GM18858 (cell line): ENCODE results near the gene CHST11.

Source experiments
- ATAC-seq: cut with Tn5 transposase; IDR thresholded peaks from one replicate; pipeline ENCODE4 v1.9.1; 2021; ENCODE audit not compliant: unreplicated experiment

The CHST11 gene

DNA sequence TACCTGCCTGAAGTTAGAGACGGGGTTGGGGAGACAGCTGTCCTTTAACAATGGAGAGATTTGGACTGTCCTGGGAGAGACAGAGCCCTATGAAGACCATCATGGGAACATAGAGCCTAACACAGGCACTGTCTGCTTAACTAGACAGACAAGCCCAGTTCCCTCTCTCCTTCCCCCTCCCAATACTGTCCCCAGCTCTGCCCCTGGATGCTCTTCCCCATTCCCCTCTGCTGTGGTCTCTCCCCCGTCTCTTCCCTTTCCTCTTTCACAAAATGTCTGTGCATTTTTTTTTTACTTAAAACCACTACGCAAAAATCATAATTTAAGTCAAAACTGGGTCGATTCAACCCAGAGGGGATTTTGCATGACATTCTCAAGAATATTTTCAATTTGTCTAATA lies 232.9 kb downstream of the CHST11 start:
- ATAC-seq, result no peak

DNA sequence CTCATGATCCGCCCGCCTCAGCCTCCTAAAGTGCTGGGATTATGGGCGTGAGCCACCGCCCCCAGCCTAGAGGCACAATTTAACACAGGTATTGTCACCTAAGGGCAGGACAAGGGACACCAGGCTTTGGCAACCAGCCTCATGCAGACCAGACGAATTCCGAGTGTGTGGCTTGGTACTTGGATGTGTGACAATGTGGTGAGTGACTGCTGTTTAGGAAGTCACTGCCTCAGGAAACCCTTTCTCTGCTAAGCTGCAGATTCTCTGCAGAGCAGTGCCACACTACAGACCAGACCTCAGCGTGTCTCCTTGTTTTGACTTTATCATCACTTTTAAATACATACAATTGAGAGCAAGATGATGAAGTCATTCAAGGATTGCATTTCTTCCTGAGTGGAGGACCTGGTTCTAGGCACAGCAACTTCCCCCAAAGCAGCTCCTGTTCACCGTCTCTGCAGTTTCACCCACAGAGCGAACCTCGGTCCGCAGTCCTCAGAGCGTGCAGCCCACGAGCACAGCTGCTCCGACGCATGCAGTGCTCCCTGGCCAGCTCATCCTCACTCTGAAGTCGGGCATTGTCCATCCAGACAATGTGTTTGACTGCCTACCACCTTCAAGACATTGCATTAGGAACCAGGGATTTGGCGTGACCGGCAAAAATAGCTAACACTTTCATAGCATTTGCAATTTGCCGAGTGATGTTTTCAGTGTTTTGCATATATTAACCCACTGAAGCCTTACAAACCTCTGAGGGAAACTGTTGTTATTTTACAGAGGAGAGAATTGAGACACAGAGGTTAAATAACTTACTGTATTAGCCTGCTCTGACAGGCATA lies 235.2 kb downstream of the CHST11 start:
- peak; percentile 26 for ATAC-seq

DNA sequence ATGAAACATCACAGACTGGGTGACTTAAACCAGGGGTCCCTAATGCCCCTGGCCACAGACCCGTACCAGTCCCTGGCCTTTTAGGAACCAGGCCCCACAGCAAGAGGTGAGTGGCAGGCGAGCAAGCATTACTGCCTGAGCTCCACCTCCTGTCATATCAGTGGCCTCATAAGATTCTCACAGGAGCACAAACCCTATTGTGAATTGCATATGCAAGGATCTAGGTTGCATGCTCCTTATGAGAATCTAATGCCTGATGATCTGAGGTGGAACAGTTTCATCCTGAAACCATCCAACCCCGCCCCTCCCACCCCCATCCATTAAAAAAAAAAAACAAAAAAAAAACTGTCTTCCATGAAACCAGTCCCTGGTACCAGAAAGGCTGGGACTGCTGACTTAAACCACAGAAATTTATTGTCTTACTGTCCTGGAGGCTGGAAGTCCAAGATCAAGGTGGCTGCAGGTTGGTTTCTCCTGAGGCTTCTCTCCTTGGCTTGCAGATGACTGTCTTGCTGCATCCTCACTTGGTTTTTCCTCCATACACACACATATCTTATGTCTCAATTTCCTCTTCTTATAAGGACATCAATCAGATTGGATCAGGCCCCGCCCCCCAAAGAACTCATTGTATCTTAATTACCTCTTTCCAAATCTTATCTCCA lies 235.9 kb downstream of the CHST11 start:
- ATAC-seq, result no peak

DNA sequence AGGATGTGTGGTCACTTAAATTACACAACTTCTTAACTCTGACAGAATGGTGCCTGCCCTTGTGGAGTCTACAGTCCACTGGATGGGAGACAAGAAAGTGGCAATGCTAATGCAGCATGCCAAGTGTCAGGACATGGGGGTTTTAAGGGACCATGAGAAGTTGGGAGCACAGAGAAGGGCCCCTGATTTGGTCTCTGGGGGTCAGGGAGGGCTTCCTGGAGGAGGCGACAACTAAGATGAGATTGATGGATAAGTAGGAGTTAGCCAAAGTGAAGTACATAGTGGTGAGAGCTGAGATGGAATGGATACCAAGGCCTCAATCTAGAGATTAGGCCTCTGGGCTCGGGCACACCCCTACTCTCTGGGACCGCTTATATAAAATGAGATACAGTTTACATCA lies 236.7 kb downstream of the CHST11 start:
- ATAC-seq, result no peak

DNA sequence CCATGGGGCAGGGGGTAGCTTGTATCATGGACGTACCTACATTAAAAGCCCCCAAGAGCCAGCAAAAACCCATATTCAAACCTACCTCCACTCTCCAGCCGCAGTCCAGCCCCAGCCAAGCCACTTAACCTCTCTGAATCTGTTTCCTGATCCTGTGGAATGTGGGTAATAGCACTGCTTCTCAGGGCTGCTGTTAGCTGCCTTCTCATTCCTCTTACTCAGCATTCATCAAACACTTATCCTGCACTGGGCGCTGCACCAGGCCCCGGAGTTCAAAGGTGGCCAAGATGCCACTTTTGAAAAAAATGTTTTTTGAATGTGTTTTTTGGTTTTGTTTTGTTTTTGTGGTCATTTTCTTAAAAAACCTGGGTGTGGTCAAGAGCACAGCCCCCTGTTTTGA lies 237.4 kb downstream of the CHST11 start:
- ATAC-seq, result no peak

DNA sequence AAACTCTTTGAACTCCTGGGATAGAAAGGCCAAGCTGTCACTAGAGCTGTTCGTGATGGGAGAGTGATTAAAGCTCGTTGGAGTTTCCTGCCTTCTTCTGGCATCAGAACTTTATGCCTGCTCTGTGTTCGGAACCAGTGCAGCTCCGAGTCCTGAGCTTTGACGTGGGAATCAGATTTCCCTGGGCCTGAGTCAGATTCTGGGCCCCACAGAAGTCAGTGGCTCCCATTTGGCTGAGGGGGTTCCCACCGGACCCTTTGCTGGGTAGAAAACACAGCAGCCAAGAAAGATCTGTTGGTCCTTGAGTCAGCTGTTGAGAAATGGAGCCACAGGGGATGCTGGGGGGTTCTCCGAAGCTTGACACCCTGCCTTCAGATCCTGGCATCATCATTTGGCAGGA lies 238.0 kb downstream of the CHST11 start:
- ATAC-seq, result no peak

DNA sequence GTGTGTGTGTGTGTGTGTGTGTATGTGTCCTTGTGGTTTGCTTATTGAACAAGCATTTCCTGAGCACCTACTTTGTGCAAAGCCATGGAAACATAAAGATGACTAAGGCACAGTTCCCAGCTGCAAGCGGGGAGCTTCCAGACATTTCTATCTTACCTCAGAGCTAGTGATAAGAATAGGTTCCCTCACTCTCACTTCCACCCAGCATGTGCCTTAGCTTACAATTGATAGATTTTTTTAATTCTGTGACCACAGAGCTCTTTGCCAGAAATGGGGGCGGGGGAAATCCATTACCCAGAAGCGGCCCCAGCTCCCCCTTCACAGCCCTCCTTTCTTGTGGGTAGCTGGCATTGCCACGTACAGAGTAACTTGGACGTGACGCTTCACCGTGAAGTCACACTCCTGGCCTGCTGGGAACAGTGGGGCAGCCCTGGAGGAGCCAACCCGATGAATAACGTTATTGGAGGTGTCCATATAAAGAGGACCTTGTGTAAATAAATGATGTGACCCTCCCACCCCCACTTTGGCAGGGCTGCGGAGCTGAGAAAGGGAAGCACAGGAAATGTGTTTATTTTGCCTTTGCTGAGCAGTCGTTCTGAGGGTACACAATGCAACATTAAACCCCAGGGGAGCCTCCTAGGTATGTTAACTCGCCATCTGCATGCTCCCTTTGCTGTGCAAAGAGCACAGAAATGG lies 238.9 kb downstream of the CHST11 start:
- ATAC-seq, result peak; percentile 42

DNA sequence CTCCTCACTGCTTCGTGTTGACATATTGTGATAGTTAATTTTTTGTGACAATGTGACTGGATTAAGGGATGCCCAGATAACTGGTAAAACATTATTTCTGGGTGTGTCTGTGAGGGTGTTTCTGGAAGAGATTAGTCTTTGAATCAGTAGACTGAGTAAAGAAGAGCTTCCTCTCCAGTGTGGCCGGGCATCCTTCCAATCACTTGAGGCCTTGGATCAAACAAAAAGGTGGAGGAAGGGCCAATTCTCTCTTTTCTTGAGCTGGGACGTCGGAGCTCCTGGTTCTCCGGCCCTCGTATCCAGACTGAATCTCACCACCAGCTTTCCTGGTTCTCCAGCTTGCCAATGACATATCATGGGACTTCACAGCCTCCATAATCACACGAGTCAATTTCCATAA lies 240.4 kb downstream of the CHST11 start:
- no peak for ATAC-seq

DNA sequence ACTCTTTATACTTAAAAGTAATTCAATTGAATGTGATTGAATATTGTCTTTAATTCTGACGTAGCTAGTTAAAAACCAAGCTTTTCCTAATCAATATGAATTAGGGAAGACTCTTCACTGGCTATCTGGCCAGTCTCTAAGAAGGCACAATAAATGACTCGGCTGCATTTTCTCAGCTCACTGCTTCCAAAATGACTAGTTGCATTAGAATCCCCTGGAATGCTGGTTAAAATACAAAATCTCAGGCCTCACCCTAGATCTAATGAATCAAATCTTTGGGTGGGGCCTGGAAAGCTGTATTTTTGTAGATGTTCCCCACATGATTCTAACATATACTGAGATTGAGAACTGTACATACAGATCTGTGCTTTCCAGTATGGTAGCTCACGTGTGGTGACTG lies 242.1 kb downstream of the CHST11 start:
- ATAC-seq, result no peak

DNA sequence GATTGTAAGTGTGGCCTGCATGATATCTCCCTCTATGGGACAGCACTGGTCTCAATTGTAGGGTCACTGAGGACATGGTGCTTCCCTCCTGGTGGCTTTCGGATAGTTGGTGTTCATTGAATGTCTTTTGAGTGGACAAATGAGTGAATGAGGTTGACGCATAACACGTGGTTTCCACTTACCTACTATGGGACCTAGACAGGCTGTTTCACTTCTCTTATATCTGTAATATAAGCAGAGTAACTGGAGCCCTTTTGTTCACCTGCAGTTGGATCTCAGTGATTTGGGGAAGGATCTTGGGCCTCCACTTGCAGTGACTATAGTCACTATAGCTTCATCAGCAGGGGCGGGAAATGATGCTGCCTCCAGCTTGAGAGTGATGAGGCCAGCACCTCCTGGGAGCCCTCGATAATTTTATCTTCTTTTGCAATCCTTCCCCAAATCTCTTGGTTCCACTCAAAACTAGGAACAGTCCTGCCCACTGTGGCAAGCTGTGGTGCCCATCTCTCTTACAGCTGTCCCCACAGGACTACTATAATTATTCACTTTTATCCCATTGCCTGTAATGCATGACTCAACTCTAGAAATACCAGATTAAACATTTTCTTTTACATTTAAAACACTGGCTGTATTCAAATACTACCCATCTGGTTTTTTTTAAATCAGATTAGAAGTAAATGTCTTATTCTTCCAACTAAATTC lies 242.9 kb downstream of the CHST11 start:
- peak; percentile 54 for ATAC-seq

DNA sequence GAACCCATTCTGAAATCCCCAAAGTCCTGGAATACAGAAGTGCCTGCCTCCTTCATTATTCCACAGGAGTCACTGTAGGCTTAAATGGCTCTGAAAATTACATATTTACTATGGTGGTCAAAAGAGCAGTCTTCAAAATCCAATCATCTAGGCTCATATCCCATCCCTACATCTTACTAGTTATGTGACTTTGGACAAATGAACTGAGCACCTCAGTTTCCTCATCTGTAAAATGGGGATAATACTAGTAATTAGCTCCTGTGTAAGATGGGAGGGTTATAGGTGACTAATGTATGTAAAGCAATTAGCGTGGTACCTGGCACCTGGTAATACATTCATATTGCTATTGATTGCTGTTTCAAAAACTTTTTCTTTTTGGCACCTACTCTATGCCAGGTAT lies 243.6 kb downstream of the CHST11 start:
- ATAC-seq, result no peak

DNA sequence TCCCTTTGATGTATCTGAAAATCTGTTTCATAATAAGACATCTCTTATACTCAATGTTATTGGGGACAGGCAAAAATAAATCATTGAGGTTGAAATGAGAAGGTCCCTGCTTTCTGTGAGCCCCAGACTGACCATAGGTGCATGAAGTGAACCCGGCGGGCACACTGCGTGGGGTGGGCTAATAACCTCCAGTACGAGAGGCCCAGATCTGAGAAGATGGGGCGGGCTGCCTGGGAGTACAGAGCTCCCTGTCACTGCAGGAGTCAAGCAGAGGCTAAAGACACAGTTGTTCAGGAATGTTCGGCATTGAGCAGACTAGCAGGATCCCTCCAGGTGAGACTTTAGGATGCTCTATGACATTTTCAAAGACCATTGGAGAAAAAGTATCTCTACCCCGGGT lies 244.6 kb downstream of the CHST11 start:
- ATAC-seq, result no peak

DNA sequence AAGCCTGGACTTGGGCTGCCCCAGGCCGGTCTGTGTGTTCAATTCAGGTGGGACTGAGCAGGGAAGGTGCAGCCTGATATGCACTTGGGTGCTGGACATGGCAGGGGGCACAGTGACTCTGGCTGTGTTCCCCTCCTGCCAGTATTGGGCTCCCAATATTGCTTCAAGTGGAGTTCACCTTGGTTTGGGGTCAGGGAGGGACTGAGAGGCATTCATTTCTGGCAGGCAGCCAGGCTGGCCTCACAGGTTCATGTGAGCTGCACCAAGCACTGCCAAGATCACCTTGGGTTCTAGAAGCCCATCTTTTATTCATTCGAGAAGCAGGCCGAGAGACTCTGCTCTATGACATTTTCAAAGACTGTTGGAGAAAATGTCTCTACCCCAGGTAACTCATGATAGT lies 245.0 kb downstream of the CHST11 start:
- no peak for ATAC-seq

DNA sequence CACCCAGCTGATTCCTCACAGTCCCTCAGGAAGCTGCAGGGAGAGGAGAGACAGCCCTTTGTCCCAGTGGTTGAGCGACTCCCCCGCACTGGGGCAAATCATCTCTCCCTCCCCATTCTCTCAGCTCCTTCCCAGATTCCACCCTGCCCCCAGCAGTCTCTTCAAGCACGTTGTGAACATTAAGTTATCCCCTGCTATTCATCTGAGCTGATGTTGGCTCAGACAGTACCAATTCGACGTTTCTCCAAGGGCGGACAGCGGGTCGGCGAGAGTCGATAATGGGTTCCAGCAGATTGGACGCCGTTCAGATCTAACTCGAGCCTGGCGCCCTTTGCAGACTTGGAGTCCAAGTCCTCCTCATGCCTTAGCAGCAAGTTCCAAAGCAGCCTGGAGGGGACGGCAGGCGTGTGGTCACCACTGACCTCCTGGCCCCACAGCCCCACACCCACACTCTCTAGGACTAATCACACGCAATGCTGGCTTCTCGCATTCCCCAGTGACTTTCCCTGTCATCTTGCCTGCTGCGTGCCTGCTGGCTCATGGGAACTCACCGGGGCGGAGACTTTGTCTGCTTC lies 245.9 kb downstream of the CHST11 start:
- no peak for ATAC-seq

DNA sequence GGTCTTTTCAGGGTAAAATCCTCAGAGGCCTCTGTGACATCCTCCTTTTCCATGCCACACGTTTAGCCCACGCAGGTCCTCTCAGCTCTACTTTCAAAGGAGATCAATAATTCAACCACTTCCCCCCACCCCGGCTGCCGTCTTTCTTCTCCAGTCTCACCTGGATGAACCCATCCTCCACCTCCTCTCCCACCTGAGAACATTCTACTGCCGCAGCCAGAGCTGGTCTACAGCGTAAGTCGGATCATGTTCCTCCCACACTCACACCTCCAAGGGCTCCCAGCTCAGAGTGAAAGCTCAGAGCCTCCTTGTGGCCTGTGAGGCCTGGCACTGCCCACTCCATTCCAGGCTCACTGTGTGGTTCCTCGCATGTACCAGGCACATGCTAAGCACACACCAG lies 246.6 kb downstream of the CHST11 start:
- no peak for ATAC-seq

DNA sequence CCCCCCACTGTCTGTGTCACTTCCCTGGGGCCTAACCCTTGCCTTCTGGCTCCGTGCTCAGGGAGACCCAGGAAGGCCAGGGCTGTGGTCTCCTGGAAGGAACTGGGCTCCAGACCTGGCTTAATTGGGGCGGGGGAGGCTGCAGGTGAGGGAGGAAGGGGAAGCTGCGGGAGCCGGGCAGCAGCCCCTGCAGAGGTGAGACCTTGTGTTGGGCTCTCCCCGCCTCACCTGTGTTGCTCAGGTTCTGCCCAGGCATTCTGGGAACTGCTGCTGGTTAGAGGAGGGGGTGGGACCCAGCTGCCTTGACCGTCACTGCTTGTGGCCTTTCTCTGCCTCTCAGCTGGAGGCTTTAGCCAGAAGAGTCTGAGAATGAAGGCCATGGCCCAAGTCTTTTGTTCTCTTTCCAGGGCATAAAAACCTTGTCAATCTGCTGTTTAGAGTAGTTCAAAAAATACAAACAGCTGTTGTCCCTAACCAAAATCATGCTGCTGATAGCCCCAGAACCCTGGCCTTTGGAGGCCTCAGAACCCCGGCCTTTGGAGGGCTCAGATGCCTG lies 247.6 kb downstream of the CHST11 start:
- no peak for ATAC-seq

DNA sequence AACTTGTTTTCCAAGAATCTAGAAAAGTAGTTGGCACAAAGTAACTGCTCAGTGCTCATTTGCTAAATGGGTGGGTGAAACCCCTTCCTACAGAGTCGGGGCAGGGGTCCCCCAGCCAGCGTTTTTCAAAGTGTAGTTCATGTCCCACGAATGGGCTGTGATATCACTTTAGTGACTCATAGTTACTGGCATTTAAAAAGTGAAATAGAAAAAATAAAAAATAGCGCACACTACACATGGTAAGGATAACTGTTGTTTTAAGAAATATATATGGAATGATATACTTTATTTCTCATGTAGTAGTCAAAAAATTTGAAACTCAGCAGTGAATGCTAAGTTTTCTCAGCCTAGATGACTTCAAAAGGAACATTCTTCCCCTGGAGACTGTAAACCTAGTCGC lies 250.4 kb downstream of the CHST11 start:
- ATAC-seq, result no peak

DNA sequence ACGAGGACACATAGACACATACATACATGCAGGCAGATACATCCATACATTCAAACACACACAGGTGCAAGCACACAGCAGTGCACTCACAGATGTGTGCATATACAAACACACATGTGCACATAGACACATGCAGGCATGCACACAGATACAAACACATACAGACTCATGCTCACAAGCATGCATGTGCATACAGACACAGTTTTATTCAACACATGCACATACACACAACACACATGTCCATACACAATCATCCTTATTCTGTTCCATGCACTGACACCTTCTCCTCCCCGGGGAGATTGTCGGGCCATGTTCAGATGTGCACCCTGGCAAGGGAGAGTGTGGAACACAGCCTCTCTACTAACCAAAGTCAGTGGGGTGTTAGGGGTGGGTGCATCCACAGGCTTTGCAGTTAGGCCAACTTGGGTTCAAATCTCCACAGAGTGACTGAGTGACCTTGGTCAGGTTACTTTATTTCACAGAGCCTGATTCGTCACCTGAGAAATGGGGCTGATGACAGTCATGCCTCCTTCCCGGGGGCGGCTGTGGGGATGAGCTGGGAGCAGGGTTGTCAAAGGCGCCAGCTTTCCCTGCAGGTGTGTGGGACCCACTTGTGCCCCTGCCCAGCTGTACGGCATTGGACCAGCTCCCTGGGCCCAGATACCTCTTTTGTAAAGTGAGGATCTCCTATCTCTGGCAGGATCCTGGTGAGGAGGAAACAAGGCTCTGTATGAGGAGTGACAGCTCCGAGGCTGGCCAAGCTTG lies 251.2 kb downstream of the CHST11 start:
- no peak for ATAC-seq

DNA sequence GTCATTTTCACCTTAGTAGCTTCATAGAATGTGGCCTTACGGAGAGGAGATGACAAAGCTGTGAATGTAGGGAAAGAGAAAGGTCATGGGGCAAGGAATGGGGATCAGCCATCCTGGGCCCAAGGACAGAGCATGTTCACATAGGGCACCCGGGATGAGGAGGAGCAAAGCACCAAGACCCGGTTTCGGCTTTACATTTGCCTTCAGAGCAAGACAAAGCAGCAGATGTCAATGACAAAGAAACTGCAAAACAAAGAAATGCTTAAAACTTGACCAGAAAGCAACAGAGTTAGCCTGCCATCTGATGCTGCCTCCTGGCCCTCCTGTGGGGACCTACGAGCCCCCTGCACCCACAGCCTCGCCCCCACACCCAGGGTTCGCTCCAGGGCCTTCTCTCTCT lies 252.1 kb downstream of the CHST11 start:
- ATAC-seq, result no peak
